GM21528 (cell line): ENCODE results near the gene KRT76.

Source experiments
- ATAC-seq: cut with Tn5 transposase; IDR thresholded peaks from one replicate; pipeline ENCODE4 v1.9.1; 2021; ENCODE audit warnings: mild to moderate bottlenecking, moderate library complexity; ENCODE audit not compliant: unreplicated experiment, low FRiP score

The KRT76 gene

DNA sequence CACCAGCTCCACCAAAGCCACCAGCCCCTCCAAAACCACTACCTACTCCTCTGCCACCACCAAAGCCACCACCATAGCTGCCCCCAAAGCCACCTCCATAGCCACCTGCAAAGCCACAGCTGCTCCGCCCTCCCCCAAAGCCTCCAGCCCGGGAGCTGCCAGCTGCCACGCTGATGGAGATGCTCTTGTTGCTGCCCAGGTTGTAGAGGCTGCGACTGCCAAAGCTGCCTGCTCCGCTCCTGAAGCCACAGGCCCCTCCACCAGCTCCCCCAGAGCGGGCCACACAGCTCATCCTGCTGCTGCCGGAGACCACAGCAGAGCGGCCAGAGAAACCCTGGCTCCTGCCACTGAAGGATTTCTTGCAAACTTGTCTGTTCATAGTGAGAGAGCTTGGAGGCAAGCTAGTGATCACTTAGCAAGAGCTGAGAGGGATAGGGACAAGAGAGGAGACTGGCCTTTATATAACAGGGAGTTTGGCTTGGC lies at the start of gene KRT76:
Gene KRT76, minus strand, starts transcription at position 433 of the 483 bp plus-strand sequence. Its CDS starts 54 bp downstream, at position 379.
- ATAC-seq: no peak

GRCh38 chr12:52825961-52826360 lies 48.8 kb upstream of the KRT76 start:
- ATAC-seq: no peak

- no peak for ATAC-seq
Observed at GRCh38 chr12:52824741-52825410, 47.7 kb upstream of the KRT76 start.

DNA sequence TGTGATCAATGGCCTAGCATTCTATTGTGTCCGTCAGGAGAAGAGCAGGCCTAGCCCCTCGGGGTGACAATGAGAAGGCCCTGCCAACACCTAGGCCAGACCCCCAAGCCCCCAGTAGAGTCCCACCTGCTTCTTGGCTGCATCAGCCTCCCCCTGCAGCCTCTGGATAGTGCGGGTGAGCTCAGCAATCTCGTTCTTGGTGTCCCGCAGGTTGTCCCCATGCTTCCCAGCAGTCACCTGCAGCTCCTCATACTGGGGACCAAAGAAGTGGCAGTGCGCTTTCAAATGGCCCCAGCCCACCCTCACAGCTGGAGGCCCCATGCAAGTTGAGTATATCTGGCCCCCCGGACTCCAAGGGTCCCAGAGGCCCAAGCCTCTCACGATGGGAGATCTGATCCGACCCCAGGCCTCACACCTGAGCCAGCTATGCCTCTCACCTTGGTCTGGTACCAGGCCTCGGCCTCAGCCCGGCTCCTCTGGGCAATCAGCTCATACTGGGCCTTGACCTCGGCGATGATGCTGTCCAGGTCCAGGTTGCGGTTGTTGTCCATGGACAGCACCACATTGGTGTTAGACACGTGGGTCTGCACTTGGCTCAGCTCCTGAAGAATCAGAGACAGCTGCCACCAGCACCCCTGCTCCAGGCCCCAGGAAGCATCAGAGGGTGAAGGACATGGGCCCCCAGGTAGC lies 46.8 kb upstream of the KRT76 start:
- ATAC-seq: no peak

- no peak for ATAC-seq
Observed at GRCh38 chr12:52822771-52823510, 45.8 kb upstream of the KRT76 start.

DNA sequence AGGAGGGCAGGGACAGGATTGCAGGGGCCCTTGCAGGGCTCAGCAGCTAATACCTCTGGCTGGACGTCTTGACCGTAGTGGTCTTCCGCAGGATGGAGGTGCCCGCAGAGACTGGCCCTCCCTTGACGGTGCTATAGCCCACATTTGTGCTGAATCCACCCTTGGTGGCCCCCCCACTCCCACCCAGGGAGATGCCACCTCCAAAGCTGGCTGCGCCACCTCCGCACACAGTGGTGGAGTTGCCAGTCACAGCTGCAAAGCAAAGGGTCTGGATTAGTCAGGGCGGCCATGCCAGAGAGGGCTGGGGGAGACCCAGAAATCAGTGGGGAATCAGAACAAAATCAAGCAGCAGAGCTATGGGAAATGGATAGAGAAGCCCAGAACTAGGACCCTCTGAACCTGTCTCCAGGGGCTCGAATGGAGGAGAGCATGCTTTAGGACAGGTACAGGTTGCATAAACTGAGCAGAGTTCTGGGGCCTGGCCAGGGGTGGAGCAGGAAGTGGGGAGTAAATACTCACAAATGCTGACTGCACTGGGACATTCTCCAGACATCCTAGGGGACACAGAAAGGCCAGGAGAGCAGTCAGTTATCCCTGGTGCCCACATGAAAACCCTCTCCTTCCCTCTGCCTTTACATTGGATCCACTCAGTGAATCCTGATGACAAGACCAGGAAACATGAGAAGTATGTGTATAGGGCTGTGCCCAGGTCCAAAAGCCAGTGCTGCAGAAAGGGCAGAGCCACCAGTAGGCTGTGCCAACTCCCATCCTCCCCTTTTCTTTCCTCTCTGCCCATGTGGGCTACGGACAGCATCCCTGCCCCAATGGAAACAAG lies 44.9 kb upstream of the KRT76 start:
- no peak for ATAC-seq

DNA sequence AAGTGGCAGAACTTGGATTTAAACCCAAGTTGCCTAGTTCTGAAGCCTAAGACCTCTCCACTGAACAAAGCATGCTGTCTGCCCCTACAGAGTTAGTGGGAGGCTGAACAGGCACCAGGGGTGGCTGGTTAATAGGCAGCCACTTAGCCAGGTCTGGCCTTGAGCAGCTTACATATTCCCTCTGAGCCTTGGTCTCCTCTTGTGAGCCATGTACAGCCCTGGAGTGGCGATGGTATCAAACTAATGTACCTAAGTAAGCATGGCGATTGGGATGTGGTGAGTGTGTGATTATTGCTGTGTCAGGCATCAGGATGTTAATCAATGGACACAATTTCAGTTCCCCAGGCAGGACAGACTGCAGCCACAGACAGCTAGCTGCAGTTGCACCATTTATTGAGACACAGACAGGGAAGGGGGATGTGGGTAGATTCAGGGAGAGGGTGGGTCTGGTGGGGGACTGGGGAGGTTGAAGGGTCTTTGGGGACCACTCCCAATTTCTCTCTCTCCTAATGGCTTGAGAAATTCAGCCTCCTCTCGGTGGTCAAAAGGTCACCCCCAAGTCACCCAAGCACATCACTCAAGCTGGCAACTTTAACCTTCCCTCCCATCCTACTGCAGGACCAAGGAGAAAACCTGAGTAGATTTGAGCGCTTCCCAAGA lies 44.1 kb upstream of the KRT76 start:
- ATAC-seq: no peak

DNA sequence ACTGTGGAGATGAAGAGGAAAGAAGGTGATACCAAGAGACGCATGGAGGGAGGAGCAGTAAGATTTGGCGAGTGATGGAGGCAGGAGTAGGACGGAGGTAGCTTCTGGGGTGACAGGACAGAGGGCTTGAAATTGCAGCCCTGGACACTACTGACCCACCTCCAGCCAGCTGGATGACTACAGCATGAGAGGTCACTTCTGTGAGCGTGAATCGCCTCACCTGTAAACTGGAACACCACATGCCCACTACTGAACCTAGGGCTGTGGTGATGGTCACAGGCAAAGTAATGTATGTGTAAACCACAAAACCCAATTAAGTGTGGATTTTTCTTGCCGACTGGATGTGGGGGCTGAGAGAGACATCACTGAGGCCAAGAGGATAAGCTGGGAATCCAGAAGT lies 43.4 kb upstream of the KRT76 start:
- no peak for ATAC-seq

GRCh38 chr12:52819731-52820510 lies 42.8 kb upstream of the KRT76 start:
- no peak for ATAC-seq

DNA sequence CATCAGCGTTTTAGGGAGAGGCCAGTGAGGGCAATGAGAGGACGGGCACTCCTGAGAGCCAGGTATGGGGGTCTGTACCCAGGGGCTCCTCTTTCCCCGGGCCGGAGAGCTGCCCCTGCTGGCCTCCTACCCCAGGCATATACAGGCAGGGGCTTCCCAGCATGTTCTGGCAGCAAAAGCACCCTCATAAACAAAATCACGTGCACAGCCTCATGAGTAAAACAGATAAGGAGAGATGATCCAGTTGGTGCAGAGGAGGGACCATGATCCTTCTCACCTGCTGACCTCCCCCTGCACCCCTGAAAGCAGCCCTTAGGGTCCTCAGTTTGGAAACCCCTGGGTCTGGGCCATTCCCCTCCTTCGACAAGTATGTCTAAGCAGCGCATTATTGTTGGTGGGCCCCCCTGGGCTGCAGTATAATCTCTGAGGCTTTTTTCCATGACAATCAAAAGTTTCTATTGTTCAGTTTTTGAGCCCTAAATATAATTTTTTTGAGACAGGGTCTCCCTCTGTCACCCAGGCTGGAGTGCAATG lies 41.8 kb upstream of the KRT76 start:
- ATAC-seq: no peak

GRCh38 chr12:52818388-52818787 lies 41.2 kb upstream of the KRT76 start:
- ATAC-seq: no peak

DNA sequence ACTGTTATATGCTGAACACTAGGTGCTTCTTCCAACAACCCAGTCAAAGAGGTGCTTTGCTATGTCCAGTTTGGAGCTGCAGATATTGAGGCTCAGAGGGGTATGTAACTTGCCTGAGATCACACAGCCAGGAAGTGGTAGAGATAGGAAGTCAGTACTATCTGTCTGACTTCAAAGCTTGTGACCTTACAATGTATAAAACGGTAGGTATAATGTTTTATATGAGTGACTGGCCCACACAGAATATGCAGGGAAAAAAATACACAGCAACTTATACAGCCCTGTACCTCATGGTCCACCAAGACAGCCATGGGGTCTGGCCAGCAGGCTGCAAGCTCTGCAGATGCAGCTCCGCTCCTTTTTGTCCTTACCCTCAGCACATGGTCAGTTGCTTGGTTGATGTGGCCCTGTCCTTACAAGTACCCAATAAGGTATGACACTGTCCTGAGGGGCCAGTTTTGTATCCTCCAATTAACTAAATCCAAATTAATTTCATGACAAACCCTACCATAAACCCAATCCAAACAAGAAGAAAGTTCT lies 40.6 kb upstream of the KRT76 start:
- ATAC-seq: no peak

GRCh38 chr12:52817003-52817698 lies 40.0 kb upstream of the KRT76 start:
- ATAC-seq: no peak

GRCh38 chr12:52815676-52816588 lies 38.8 kb upstream of the KRT76 start:
- ATAC-seq: no peak

GRCh38 chr12:52815161-52815560 lies 38.0 kb upstream of the KRT76 start:
- ATAC-seq: no peak

DNA sequence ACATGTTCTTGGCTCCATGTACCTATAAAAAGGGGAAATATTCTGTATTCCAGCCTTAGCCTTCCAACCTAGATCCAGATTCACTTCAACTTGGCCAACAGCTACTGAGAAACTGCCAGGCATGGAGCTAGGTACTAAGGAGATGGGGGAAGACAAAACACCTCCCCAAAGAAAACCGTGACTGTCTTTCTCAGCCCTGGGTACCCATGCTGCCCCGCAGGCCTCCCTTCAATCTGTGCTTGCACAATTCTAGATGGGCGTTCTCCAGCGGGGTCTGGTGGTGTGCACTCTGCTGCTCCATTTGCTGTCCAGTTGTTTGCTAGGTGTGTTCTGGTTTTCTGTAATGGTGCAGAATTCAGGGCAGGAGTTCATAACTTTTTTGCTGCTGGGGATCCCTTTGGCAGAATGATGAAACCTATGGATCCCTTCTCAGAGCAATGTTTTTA lies 37.6 kb upstream of the KRT76 start:
- no peak for ATAC-seq
